ENCODE measurements around the gene RALGPS1.

Gene RALGPS1, protein sequence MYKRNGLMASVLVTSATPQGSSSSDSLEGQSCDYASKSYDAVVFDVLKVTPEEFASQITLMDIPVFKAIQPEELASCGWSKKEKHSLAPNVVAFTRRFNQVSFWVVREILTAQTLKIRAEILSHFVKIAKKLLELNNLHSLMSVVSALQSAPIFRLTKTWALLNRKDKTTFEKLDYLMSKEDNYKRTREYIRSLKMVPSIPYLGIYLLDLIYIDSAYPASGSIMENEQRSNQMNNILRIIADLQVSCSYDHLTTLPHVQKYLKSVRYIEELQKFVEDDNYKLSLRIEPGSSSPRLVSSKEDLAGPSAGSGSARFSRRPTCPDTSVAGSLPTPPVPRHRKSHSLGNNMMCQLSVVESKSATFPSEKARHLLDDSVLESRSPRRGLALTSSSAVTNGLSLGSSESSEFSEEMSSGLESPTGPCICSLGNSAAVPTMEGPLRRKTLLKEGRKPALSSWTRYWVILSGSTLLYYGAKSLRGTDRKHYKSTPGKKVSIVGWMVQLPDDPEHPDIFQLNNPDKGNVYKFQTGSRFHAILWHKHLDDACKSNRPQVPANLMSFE

DNA sequence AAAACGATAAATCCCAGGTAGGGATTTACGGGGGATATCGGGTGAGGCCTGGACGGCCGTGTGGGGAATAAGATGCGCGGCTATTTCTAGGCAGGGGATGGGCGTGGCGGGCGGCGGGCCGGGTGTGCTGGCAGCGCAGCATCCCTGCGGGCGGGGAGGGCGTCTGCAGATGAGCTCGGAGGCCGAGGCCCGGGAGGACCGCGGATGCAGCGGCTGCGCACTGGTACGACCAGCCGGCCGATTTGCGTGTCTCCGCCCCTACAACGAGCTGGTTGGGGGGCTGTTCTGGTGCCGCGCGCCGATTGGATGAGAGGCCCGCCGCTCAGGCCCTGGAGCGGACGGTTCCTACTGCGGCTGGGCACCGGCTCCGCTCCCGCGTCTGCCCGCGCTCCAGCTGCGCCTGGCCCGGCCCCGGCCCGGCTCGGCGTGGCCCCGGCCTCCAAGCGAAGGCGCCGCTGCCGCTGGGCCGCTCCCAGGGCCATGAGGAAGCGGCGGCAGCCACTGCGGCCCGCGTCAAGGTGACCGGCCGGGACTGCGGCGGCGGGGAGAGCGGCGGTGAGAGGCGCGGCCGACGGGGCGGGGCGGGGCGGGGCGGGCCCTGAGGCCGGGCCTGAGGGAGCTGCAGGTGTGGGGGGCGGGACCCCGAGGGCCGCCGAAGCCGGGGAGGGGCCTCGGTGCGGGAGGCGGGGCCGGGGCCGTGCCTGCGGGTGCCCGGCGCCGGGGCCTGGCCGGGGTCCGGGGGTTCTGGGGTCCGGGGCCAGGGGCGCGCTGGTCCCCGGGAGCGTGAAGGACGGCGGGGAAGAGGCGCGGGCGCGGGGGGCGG is at the start of gene RALGPS1:
Gene RALGPS1 (plus strand): TSS at position 325 of the 823 bp plus-strand sequence. CDS start 47,508 bp downstream, outside the sequence.
- DNase-seq, result peak; percentile 93

GRCh38 chr9:126869368-126869767 is 45.2 kb upstream of the RALGPS1 start:
- no peak for DNase-seq

GRCh38 chr9:126872516-126872915 is 42.1 kb upstream of the RALGPS1 start:
- DNase-seq, result no peak

DNA sequence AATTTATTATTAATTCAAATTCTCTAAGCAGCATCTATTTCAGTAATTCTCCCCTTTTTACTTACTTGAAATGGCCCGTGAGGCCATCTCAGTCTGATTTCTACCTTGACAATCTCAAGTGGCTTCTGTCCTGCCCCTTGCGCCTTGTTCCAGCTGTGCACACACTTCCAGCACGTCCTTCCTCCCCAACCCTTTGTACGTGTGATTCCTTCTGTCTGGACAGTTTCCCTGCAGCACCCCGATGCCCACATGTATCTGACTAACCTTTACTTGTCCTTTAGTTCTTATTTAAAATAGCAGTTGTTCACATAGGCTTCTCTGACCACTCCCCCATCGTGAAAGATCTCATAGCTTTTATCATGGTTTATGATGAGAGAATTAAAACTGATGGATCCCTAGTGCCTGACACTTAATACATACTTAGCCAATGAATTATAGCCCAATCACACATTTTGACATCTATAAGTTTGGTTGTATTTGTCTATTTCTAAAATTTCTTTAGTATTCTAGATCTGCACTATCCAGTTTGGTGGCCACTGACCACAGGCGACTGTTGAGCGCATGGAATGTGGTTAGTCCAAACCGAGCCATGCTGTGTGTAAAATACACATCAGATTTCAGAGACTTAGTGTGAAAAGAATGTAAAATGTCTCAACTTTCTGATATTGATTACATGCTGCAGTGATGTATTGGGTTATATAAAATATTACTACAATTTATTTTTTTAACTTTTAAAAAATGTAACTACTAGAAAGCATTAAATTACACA is 39.9 kb upstream of the RALGPS1 start:
- no peak for DNase-seq

DNA sequence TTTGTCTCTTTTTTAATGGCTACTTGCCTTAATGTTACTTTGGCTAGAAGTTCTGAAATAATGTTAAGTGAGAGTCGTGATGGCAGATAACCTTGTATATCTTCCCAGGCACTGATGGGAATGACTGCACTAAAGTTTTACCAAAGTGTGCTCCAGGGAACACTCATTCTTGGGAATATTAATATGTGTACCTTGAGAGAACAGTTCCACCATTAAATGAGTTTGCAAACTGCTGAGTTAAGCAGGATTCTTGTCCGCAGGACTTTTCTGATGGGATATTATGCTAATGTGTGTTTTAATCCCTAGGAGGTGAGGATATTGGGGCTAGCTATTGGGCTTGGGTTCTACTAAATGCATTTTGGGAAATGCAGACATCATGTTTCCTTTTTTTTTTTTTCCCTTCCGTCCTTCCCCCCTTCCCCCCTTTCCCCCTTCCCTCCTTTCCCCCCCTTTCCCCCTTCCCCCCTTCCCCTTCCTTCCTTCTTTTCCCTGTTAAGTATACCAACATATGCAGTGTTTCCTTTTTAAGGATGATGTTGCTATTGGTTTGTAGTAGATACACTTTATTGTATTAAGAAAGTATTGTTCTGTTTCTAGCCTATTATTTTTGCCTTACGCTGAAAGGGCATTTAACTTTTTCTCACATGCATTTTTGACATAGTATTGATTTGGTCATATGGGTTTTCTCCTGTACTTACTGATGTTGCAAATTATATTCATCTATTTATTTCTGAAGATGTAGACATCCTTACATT is 38.6 kb upstream of the RALGPS1 start:
- DNase-seq, result no peak

- no peak for DNase-seq
Measured at GRCh38 chr9:126876531-126876930, 38.1 kb upstream of the RALGPS1 start.

- no peak for DNase-seq
Measured at GRCh38 chr9:126877418-126877817, 37.2 kb upstream of the RALGPS1 start.

GRCh38 chr9:126879288-126879687 is 35.3 kb upstream of the RALGPS1 start:
- DNase-seq, result no peak

GRCh38 chr9:126880226-126880946 is 34.2 kb upstream of the RALGPS1 start:
- DNase-seq, result no peak

- no peak for DNase-seq
Measured at GRCh38 chr9:126880947-126881332, 33.6 kb upstream of the RALGPS1 start.

DNA sequence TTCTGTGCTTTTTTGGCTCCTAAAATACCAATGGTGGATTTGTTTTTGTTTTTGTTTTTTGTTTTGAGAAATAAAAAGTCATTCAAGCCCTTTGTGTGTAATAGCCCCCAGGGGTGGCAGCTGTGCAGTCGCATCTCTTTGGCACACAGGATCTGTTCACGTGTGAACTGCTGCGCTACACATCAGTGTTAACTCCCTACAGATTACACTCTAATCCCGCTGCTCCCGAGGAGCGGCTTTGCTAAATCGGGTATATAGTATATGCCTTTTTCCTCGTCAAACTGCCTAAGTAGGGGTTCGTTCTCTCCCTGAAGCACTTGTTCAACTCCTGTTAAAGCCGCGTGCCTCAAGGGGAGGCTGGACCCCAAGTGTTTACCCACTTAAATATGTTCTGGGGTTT is 31.8 kb upstream of the RALGPS1 start:
- DNase-seq, result no peak

- no peak for DNase-seq
Measured at GRCh38 chr9:126883636-126884035, 30.9 kb upstream of the RALGPS1 start.

DNA sequence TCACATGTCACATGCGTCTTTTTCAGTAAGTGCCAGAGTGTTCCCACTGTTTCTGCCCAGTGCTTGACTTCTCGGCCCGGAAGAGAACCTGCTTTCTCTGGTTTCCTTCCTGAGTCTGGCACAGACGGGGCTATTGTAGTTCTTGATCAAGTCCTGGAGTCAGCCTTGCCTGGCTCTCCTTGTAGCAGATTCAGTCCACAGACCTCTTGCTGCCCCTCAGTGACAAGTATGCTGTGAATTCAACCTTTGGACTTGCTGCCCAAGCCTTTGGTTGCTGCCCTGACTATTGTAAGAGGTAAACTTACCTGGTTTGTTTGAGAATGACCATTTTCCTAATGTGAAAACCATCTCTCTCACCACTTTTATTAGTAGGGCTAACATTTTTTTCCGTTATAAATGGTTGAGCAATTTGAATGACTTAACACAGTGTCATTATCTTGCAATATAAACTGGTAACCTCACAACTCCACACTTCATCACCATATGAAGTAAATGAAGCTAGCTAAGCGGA is 29.4 kb upstream of the RALGPS1 start:
- no peak for DNase-seq

DNA sequence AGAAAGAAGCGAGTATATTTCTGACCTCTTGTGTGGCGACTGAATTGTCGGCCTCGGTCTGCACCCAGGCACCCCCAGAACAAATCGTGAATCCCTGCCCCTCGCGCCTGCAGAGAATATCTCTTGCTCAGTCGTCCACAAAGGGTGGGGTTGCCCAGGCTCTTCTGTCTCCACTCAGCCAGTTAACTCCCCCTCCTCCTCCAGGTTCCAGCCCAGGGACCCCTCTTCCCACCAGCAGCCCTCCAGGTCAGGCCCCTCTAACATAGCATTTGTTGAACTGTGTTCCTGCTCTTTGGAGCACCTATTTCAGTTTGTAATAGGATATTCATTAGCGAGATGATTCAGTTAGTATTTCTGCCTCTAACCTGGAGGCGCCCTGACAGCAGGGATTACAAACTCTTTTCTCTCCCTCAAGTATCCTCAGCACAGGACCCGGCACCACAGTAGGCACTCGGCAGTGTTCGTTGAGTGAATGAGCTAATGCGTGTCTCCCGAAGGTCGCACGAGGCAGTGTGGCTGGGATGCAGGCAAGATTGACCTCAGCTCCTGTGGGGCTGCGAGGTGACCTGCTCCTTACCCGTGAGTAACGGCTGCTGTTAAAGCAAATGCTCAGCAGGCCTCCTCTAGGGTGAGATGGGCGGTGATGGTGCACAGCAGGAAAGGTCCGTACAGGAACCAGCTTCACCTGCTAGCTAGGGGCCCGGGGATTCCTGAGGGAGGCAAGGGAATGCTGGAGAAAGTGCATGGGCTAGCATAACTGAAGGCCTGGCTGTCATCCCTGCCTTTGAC is 28.4 kb upstream of the RALGPS1 start:
- DNase-seq, result no peak

DNA sequence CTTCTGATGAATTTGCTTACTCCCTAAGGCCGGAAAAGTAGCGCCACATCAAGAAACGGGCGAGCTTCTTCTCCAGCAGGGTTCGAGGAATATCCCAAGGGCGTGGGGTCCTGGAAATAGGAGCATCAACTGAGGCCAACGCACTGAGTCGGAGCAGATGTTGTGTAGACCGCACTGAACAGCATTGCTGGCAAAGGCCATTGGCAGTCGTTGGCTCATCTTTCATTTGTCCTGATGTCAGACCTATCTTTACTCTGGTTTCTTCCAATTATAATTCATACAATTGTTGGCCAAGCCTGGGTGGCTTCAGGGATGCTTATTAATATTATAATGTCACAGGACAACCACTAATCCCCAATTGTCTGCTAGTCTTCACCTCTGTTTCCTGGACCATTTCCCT is 27.7 kb upstream of the RALGPS1 start:
- no peak for DNase-seq

DNA sequence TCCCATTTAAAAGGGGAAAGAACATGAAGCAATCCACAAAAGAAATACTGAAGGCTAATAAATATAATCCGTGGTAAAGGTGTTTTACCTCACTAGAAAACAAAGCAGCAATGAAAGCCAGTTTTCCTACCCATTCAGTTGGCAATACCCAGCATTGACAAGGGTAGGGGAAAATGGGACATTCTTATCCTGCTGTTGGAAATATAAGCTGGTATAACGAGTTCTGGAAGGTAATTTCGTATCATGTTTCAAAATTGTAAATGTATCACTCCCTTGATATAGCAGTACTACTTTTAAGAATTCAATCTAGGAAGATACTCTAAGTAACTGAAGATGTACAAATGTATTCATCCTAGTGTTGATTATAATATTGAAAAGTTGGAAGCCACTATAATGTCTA is 22.9 kb upstream of the RALGPS1 start:
- no peak for DNase-seq

DNA sequence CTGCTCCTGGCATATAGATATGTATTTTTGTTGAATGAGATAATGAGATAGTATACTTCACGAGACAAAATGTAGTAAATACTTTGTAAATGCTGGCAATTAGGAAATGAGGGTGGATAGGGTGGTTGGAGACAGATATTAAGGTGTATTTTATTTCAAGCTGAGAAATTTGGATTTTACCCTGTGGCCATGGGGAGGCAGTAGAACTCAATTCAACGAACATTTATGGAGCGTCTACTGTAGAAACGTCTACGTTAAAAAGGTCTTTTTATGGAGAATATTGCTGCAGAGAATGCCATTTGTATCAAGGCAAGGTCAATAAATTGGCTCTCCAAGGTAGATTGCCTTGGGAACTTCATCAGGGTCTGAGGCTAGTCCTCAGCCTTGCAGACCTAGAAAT is 21.5 kb upstream of the RALGPS1 start:
- no peak for DNase-seq

- no peak for DNase-seq
Measured at GRCh38 chr9:126894052-126894603, 20.5 kb upstream of the RALGPS1 start.

- DNase-seq, result no peak
Measured at GRCh38 chr9:126902210-126902609, 12.4 kb upstream of the RALGPS1 start.

GRCh38 chr9:126904586-126904985 is 10.0 kb upstream of the RALGPS1 start:
- DNase-seq, result no peak

Measured in NCI-H1092 (cell line).